ENCODE results near the gene LRMDA.

DNA sequence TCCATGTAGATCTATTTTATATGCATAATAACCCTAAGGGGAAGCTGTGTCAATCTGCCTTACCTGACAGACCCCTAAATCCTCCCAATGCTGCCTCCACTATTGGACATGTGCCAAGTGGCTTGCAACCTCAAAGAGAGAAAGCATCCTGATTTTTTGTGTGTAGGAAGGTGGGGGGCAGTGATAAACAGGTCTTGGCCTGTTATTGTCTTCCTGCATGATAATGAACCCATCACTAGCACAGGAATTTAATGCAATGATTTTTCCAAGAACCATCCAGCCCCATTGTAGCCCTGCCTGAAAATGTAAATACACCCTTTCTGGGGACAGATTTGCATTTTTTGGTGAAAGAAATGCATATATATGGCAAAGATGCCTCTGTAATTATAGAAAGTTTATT is 850.2 kb downstream of the LRMDA start:
- TF ChIP-seq CTCF (IDR thresholded peaks at IDR 0.05), result no peak
- no peak for TF ChIP-seq POLR2A (IDR thresholded peaks at IDR 0.05)
